Measurements from ENCODE around the gene ZNF652.

DNA sequence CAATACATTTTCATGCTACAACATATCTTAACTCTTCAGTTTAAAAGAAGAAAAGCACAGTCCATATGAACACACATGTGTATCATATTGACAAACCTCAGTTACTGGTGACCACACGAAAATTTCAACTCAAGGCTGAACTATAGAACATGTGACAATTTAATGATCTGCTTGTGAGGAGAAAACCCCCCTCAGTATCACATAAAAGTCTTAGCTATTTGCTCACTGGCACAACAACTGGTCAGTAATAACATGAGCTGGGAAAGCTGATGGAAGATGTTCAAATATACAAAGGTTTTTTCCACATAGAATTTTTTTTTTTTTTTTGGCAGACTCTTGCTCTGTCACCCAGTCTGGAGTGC, 19.5 kb downstream of the ZNF652 start:
- TF ChIP-seq CTCF (IDR thresholded peaks at IDR 0.05) = no peak
- TF ChIP-seq EP300 (IDR thresholded peaks at IDR 0.05) = no peak
